Smooth muscle cell (in vitro differentiated cells): ENCODE measurements around the gene PPTC7. TPM values are rescaled to one million over a fixed set of nuclear protein-coding genes. Genes with fewer than 3 reads are reported as not detected.

Source experiments
- DNase-seq: peaks from one replicate; lab custom pipeline; 2025; ENCODE audit not compliant: unreplicated experiment; lab: John Stamatoyannopoulos, UW
- H2AFZ ChIP-seq: fragments of 200-600 bp; sonication (generic); 2 replicates; pipeline ENCODE4 v1.6.0; 2016; ENCODE audit warnings: antibody characterized with exemption, low read depth, mild to moderate bottlenecking
- H3F3A ChIP-seq: fragments of 200-600 bp; sonication (generic); 2 replicates; pipeline ENCODE4 v1.6.0; 2017; ENCODE audit warnings: antibody characterized with exemption, low read depth
- H3K27ac ChIP-seq: fragments of 200-600 bp; sonication (generic); 2 replicates; pipeline ENCODE4 v1.5.1; 2016; ENCODE audit warnings: low read depth, mild to moderate bottlenecking
- H3K27me3 ChIP-seq: fragments of 200-600 bp; sonication (generic); 2 replicates; pipeline ENCODE4 v1.6.1; 2016; ENCODE audit warnings: low read depth, mild to moderate bottlenecking
- H3K36me3 ChIP-seq: fragments of 200-600 bp; sonication (generic); 2 replicates; pipeline ENCODE4 v1.5.1; 2016; ENCODE audit warnings: low read depth
- H3K4me1 ChIP-seq: fragments of 200-600 bp; sonication (generic); 2 replicates; pipeline ENCODE4 v1.5.1; 2016; ENCODE audit warnings: low read depth
- H3K4me2 ChIP-seq: fragments of 200-600 bp; sonication (generic); 2 replicates; pipeline ENCODE4 v1.6.0; 2016; ENCODE audit warnings: mild to moderate bottlenecking
- H3K4me3 ChIP-seq: fragments of 200-600 bp; sonication (generic); 2 replicates; pipeline ENCODE4 v1.5.1; 2016; ENCODE audit warnings: mild to moderate bottlenecking
- H3K79me2 ChIP-seq: fragments of 200-600 bp; sonication (generic); 2 replicates; pipeline ENCODE4 v1.6.0; 2016; ENCODE audit warnings: low read depth, mild to moderate bottlenecking
- H3K9ac ChIP-seq: fragments of 200-600 bp; sonication (generic); 2 replicates; pipeline ENCODE4 v1.6.0; 2016; ENCODE audit warnings: low read depth
- H3K9me3 ChIP-seq: fragments of 200-600 bp; sonication (generic); replicated peaks from 2 replicates; pipeline ENCODE4 v1.5.1; 2016; ENCODE audit warnings: low read depth
- H4K20me1 ChIP-seq: fragments of 200-600 bp; sonication (generic); 2 replicates; pipeline ENCODE4 v1.6.0; 2016; ENCODE audit warnings: low read depth
- CTCF ChIP-seq: fragments of 200-600 bp; sonication (generic); IDR thresholded peaks from 2 replicates; pipeline ENCODE4 v1.5.1; 2017; ENCODE audit warnings: borderline replicate concordance, mild to moderate bottlenecking, antibody characterized with exemption; ENCODE audit not compliant: insufficient read depth, poor library complexity, severe bottlenecking
- WGBS: methylation state at CpG from one replicate; pipeline ENCODE4 v1.1.7; 2016; ENCODE audit warnings: low lambda C conversion rate; 5-methylcytosine and 5-hydroxymethylcytosine counted together
- polyA plus RNA-seq: library from polyadenylated mRNA; unstranded; fragments of >200 nt; fragmentation: Nextera tagmentation; extraction: Ambion mirVana; gene quantifications from 2 replicates; pipeline ENCODE4 v1.2.1, GENCODE V29; 2016
- total RNA-seq: library from RNA; depleted of rRNA; stranded (reverse); fragments of >200 nt; gene quantifications from 2 replicates; pipeline ENCODE4 v1.2.3, GENCODE V29; 2014

PPTC7 gene
- total and polyA plus RNA-seq, 2 experiments from 2014 or later = 3.6 to 8.9 TPM

- Histone ChIP-seq H3K9me3 (no peaks in the 10 kb centered on the region), H3K36me3 (no peaks in the 10 kb centered on the region), H2AFZ (no peak overlapping the region), H4K20me1 (peaks cover 67% of the 10 kb centered on the region), H3K4me2 (no peak overlapping the region), H3F3A (peaks cover 8% of the 10 kb centered on the region), H3K4me1 (no peaks in the 10 kb centered on the region), H3K4me3 (no peak overlapping the region), H3K27me3 (no peaks in the 10 kb centered on the region), H3K27ac (no peak overlapping the region), H3K9ac (no peak overlapping the region), H3K79me2 (peaks cover 13% of the 10 kb centered on the region)
- 95% methylated on average over 2 of the region's 2 CpGs for WGBS
- TF ChIP-seq CTCF = no peak
- DNase-seq = no peak
Measured at GRCh38 chr12:110549716-110550115, 33.4 kb downstream of the PPTC7 start.

GRCh38 chr12:110548678-110549077 is 34.4 kb downstream of the PPTC7 start:
- WGBS = 85% methylated on average over 7 of the region's 7 CpGs
- no peaks in the 10 kb centered on the region for H3K4me1 ChIP-seq
- no peak overlapping the region for H3K4me2 ChIP-seq
- peaks cover 4% of the 10 kb centered on the region for H3K79me2 ChIP-seq
- peaks cover 8% of the 10 kb centered on the region for H3F3A ChIP-seq
- H3K27ac ChIP-seq = no peak overlapping the region
- H3K4me3 ChIP-seq = no peak overlapping the region
- no peak for TF ChIP-seq CTCF
- no peaks in the 10 kb centered on the region for H3K36me3 ChIP-seq
- no peak overlapping the region for H3K9ac ChIP-seq
- H3K27me3 ChIP-seq = no peaks in the 10 kb centered on the region
- H3K9me3 ChIP-seq = no peaks in the 10 kb centered on the region
- DNase-seq = no peak
- H4K20me1 ChIP-seq = peaks cover 59% of the 10 kb centered on the region
- no peak overlapping the region for H2AFZ ChIP-seq

- Histone ChIP-seq H3K79me2 (no peaks in the 10 kb centered on the region), H3K4me1 (no peaks in the 10 kb centered on the region), H3K9ac (no peak overlapping the region), H3F3A (peaks cover 8% of the 10 kb centered on the region), H3K27ac (no peak overlapping the region), H4K20me1 (peaks cover 51% of the 10 kb centered on the region), H3K9me3 (no peaks in the 10 kb centered on the region), H3K4me3 (no peak overlapping the region), H3K27me3 (no peaks in the 10 kb centered on the region), H3K4me2 (no peak overlapping the region), H2AFZ (no peak overlapping the region), H3K36me3 (no peaks in the 10 kb centered on the region)
- 95% methylated on average over 2 of the region's 2 CpGs for WGBS
- DNase-seq = no peak
- no peak for TF ChIP-seq CTCF
Measured at GRCh38 chr12:110547090-110547489, 36.0 kb downstream of the PPTC7 start.

- no peak for DNase-seq
- TF ChIP-seq CTCF = no peak
- H3K4me2 ChIP-seq = peak overlapping the region; percentile 9
- no peak overlapping the region for H3K9ac ChIP-seq
- 26% methylated on average over 3 of the region's 3 CpGs for WGBS
- no peaks in the 10 kb centered on the region for H3K36me3 ChIP-seq
- no peak overlapping the region for H2AFZ ChIP-seq
- no peaks in the 10 kb centered on the region for H3K79me2 ChIP-seq
- no peak overlapping the region for H3K4me3 ChIP-seq
- peak overlapping the region; percentile 26 for H3K27ac ChIP-seq
- peaks cover 44% of the 10 kb centered on the region for H4K20me1 ChIP-seq
- H3K9me3 ChIP-seq = no peaks in the 10 kb centered on the region
- peaks cover 8% of the 10 kb centered on the region for H3F3A ChIP-seq
- H3K4me1 ChIP-seq = no peaks in the 10 kb centered on the region
- H3K27me3 ChIP-seq = no peaks in the 10 kb centered on the region
Measured at GRCh38 chr12:110546339-110546738, 36.8 kb downstream of the PPTC7 start.
